ENCODE results near the gene GTF3C6.

GRCh38 chr6:110965629-110966229, 7.2 kb downstream of the GTF3C6 start:
- TF ChIP-seq, protein P1, sequence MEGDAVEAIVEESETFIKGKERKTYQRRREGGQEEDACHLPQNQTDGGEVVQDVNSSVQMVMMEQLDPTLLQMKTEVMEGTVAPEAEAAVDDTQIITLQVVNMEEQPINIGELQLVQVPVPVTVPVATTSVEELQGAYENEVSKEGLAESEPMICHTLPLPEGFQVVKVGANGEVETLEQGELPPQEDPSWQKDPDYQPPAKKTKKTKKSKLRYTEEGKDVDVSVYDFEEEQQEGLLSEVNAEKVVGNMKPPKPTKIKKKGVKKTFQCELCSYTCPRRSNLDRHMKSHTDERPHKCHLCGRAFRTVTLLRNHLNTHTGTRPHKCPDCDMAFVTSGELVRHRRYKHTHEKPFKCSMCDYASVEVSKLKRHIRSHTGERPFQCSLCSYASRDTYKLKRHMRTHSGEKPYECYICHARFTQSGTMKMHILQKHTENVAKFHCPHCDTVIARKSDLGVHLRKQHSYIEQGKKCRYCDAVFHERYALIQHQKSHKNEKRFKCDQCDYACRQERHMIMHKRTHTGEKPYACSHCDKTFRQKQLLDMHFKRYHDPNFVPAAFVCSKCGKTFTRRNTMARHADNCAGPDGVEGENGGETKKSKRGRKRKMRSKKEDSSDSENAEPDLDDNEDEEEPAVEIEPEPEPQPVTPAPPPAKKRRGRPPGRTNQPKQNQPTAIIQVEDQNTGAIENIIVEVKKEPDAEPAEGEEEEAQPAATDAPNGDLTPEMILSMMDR (IDR thresholded peaks at IDR 0.05): no peak
- TF ChIP-seq POLR2A (IDR thresholded peaks at IDR 0.05): no peak

Measured in thyroid gland (tissue), 4 donors.